Adrenal gland (tissue), 5 donors: ENCODE measurements around the gene FABP7.

ENCODE experiments used
- POLR2A ChIP-seq, 2 donors: fragments of 450-650 bp; IDR thresholded peaks; one replicate each; pipeline ENCODE4 v1.6.1; 2017; ENCODE audit warnings: antibody characterized with exemption in 2 of 2, mild to moderate bottlenecking in 2 of 2, moderate library complexity in 1 of 2
- TF ChIP-seq, protein P1 (sequence below), 6 experiments: fragments of 450-650 bp in 4 of 6; fragments of 200-600 bp in 2 of 6; sonication (generic) in 1 of 6; IDR thresholded peaks; 1 replicate in 5 of 6; 2 replicates in 1 of 6; pipeline versions ENCODE4 v1.5.1 to v1.8.0; 2016 to 2021; ENCODE audit warnings: antibody characterized with exemption in 6 of 6, mild to moderate bottlenecking in 2 of 6, moderate library complexity in 1 of 6
- donor health status: DM: no; HTN: no; CAD: no.

DNA sequence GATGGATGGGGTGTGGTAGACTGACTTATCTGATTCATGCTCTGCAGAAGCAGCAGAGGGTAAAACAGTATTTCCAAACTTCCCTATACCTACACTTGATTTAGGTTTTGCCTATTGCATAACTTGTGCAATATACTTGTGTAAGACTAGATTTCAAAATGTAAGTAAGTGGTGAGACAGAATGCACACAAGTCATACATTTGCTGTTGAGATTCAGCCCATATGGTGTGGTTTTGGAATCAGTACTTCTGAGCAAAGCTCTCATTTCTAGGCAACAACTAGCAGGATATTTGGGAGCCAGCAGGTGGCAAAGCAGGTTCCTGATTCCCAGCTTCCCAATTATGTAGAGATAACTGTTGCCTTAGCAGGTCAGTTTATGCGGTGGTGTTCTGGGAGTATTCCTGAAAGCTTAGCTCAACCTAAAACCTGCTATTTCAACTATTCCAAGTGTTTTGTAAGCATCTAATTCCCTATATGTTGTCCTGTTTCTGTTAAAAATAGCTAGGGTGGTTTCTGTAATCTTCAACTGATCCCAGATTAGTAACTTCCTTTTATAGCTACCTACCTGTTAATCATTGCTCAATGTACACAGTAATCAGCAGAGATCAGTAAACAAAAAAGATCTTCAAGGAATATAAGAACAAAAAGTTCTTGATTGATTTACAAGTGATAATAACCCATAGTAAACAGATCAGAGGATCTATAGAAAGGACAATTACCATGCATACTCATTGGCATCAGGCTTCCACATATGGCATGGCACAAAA lies 8.5 kb upstream of the FABP7 start:
- TF ChIP-seq, protein P1, sequence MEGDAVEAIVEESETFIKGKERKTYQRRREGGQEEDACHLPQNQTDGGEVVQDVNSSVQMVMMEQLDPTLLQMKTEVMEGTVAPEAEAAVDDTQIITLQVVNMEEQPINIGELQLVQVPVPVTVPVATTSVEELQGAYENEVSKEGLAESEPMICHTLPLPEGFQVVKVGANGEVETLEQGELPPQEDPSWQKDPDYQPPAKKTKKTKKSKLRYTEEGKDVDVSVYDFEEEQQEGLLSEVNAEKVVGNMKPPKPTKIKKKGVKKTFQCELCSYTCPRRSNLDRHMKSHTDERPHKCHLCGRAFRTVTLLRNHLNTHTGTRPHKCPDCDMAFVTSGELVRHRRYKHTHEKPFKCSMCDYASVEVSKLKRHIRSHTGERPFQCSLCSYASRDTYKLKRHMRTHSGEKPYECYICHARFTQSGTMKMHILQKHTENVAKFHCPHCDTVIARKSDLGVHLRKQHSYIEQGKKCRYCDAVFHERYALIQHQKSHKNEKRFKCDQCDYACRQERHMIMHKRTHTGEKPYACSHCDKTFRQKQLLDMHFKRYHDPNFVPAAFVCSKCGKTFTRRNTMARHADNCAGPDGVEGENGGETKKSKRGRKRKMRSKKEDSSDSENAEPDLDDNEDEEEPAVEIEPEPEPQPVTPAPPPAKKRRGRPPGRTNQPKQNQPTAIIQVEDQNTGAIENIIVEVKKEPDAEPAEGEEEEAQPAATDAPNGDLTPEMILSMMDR (IDR thresholded peaks at IDR 0.05), result no peak
- no peak for TF ChIP-seq POLR2A (IDR thresholded peaks at IDR 0.05)
